Measurements from ENCODE around the gene MIOX. TPM values are rescaled to one million over a fixed set of nuclear protein-coding genes. Genes with fewer than 3 reads are reported as not detected.

Gene MIOX
- total RNA-seq, 1 donor from 2014 or later = not detected

DNA sequence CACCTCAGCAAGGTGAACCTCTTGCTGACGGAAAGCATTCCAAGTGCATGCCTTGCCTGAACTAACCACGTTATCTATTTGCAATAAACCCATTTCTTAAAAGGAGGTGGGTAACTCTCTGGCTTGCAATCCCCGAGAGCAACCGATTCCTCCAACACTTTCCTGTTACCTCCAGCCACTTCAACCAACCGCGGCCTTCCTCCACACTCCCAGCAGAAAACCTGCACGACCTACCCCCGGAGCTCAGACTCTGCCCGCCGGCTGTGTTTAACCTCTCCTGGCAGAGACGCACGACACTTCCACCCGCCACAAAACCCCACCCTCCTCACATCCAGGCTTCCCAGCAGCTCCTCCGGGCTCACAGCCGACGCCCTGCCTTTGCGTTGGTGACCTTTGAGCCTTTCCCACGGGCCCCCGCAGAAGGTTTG lies 38.0 kb downstream of the MIOX start:
- Histone ChIP-seq H3K27me3 (ENCODE audit: low read depth) (peaks cover 7% of the 10 kb centered on the region), H3K27ac (replicated peaks) (peak overlapping the region; percentile 97), H3K36me3 (peaks cover 43% of the 10 kb centered on the region), H3K4me1 (peaks cover 61% of the 10 kb centered on the region), H3K4me3 (peak overlapping the region; percentile 79), H3K9me3 (replicated peaks) (no peaks in the 10 kb centered on the region)
- intact Hi-C loops (cut with micrococcal nuclease) = no loop called here
- DNase-seq = no peak
- TF ChIP-seq, protein P1, sequence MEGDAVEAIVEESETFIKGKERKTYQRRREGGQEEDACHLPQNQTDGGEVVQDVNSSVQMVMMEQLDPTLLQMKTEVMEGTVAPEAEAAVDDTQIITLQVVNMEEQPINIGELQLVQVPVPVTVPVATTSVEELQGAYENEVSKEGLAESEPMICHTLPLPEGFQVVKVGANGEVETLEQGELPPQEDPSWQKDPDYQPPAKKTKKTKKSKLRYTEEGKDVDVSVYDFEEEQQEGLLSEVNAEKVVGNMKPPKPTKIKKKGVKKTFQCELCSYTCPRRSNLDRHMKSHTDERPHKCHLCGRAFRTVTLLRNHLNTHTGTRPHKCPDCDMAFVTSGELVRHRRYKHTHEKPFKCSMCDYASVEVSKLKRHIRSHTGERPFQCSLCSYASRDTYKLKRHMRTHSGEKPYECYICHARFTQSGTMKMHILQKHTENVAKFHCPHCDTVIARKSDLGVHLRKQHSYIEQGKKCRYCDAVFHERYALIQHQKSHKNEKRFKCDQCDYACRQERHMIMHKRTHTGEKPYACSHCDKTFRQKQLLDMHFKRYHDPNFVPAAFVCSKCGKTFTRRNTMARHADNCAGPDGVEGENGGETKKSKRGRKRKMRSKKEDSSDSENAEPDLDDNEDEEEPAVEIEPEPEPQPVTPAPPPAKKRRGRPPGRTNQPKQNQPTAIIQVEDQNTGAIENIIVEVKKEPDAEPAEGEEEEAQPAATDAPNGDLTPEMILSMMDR (IDR thresholded peaks at IDR 0.05; ENCODE audit: borderline replicate concordance) = no peak

DNA sequence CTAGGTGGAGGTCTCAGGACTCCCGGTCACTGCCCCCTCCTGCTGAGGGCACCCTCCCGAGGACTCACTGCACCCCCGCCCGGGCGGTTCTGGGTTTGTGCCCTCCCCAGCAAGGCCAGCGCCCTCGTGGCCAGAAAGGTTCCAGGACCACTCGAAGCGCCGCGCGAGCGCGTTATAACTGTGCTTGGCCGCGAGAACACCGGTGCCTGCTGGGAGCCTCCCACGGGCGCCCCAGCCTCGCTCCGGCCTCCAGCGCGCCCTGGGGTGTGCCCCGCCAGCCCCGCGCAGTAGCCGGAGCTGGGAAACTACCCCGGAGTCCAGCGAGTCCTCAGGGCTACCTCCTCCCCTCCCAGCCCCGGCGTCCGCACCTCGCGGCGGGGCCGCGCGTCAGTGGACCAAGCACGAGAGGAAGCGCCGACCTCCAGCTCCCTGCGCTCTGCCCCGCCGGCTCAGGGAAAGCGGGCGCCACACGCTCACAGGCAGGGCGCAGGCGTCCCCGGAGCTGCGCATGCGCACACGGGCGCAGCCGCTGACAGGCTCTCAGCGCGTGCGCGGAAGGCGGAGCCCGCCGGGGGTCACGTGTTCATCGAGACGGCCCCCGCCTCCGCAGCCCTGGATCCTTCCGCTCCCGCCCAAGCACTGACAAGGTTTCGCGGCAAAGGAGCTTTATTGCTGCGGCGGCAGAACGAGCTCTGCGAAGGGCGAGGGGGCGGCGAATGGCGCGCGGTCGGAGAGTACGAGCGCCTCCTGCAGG lies 38.6 kb downstream of the MIOX start, which contains the start of gene SCO2:
TSS of gene SCO2 (minus strand) at position 495 of the 754 bp plus-strand sequence. CDS start 1,187 bp downstream, outside the sequence.
- H3K4me3 ChIP-seq = peak within 1 kb of the TSS; percentile 79
- peak within 1 kb of the TSS; percentile 97 for H3K27ac ChIP-seq (replicated peaks)
- H3K36me3 ChIP-seq = peaks cover 37% of the 10 kb centered on the region
- no peaks in the 10 kb centered on the region for H3K9me3 ChIP-seq (replicated peaks)
- TF ChIP-seq, protein P1 (IDR thresholded peaks at IDR 0.05; ENCODE audit: borderline replicate concordance) = peak; percentile 43
- peaks cover 13% of the 10 kb centered on the region for H3K27me3 ChIP-seq (ENCODE audit: low read depth)
- intact Hi-C loops (cut with micrococcal nuclease) = no loop called here
- peak; percentile 97 for DNase-seq
- H3K4me1 ChIP-seq = peaks cover 67% of the 10 kb centered on the region

- Histone ChIP-seq H3K27me3 (ENCODE audit: low read depth) (peaks cover 18% of the 10 kb centered on the region), H3K4me1 (peaks cover 72% of the 10 kb centered on the region), H3K27ac (replicated peaks) (peak overlapping the region; percentile 97), H3K36me3 (peaks cover 33% of the 10 kb centered on the region), H3K9me3 (replicated peaks) (no peaks in the 10 kb centered on the region), H3K4me3 (peak overlapping the region; percentile 79)
- TF ChIP-seq, protein P1 (IDR thresholded peaks at IDR 0.05; ENCODE audit: borderline replicate concordance) = no peak
- intact Hi-C loops (cut with micrococcal nuclease) = no loop called here
- DNase-seq = no peak
These were observed 39.1 kb downstream of the MIOX start for GRCh38 chr22:50525858-50526107.

DNA sequence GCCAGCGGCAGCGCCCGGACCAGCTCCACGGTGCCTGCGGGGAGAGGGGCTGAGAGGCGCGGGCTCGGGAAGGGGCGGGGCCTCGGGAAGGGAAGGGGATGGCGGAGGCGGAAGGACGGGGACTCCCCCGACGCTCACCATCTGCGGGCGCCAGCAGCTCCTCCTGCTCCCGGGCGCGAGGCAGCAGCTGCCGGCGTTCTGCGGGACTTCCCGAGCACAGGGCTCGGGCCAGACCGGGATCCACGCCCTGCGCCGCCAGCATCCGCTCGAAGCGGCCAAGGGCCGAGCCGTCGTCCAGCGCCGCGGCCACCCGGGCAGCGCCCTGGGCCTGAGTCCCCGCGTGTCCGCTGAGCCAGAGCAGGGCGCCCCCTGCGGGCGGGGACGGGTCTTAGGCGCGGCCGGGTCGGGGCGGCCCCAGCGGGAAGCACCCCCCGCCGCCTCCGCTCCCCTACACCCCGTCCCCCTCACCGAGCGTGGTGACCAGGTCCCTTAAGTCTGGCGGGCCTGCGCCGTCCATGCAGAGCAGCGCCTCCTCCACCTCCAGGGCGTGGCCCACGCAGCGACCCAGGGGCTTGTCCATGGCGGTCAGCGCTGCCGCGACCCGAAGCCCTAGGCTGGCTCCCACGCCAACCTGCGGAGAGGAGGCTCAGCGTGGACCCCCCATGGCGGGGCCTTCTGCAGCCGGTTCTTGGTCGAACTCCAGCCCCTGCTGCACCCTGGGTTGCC lies 39.6 kb downstream of the MIOX start:
- H3K9me3 ChIP-seq (replicated peaks) = no peaks in the 10 kb centered on the region
- peaks cover 23% of the 10 kb centered on the region for H3K27me3 ChIP-seq (ENCODE audit: low read depth)
- intact Hi-C loops (cut with micrococcal nuclease) = no loop called here
- H3K4me3 ChIP-seq = peak overlapping the region; percentile 79
- H3K27ac ChIP-seq (replicated peaks) = peak overlapping the region; percentile 97
- TF ChIP-seq, protein P1 (IDR thresholded peaks at IDR 0.05; ENCODE audit: borderline replicate concordance) = peak; percentile 76
- peak; percentile 85 for DNase-seq
- peaks cover 77% of the 10 kb centered on the region for H3K4me1 ChIP-seq
- peaks cover 29% of the 10 kb centered on the region for H3K36me3 ChIP-seq

- Histone ChIP-seq H3K36me3 (peaks cover 20% of the 10 kb centered on the region), H3K4me3 (peak overlapping the region; percentile 79), H3K27ac (replicated peaks) (peak overlapping the region; percentile 97), H3K9me3 (replicated peaks) (no peaks in the 10 kb centered on the region), H3K4me1 (peaks cover 85% of the 10 kb centered on the region), H3K27me3 (ENCODE audit: low read depth) (peaks cover 31% of the 10 kb centered on the region)
- TF ChIP-seq, protein P1 (IDR thresholded peaks at IDR 0.05; ENCODE audit: borderline replicate concordance) = no peak
- intact Hi-C loops (cut with micrococcal nuclease) = no loop called here
- DNase-seq = peak; percentile 65
These were observed 40.5 kb downstream of the MIOX start for GRCh38 chr22:50526834-50527801.

All from left ventricle myocardium inferior (tissue), 1 donor.